HG02798 (cell line): ENCODE measurements around the gene CYTH3.
"Not testable (repeated sequence)": the region's sequence is repeated elsewhere in the genome, so short reads cannot be mapped to it uniquely, and the experiment has no call there.

Source experiments
- ATAC-seq: cut with Tn5 transposase; IDR thresholded peaks from one replicate; pipeline ENCODE4 v1.9.1; 2021; ENCODE audit warnings: mild to moderate bottlenecking; ENCODE audit not compliant: unreplicated experiment, poor library complexity

The CYTH3 gene

DNA sequence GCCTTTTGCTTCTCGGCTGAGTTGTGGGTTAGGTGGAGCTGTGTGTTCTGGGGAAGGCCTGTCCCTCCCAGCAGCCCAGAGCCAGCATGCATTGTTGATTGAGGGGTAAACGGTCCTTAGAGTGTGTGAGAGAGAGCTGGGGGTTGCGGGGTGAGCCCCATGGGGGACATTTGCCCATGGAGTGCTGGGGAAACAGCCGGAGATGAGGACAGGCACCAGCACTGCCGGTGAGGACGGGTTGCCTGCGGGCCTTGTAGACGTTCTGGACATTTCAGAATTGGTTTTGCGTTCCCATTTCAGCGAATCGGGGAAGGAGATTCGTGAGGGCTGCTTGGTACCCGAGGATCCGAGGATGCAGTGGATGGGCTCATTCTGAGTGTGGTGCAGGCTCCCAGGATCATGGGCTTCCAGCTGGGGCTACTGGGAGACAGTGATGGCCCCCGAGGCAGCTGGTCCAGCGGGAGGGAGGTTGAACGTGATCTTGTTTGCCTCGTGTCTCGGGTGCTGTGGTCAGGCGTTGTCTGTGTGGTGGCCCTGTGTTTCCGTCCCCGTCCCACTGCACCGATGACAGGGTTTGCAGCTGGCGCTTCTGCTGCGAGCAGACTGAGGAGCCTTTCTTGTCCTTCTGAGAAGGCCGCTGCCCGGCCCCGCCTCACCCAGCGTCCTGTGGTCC, 113.9 kb downstream of the CYTH3 start:
- ATAC-seq: no peak

- no peak for ATAC-seq
These were observed 114.6 kb downstream of the CYTH3 start for GRCh38 chr7:6157685-6158423.

GRCh38 chr7:6156734-6157133, 115.7 kb downstream of the CYTH3 start:
- no peak for ATAC-seq

DNA sequence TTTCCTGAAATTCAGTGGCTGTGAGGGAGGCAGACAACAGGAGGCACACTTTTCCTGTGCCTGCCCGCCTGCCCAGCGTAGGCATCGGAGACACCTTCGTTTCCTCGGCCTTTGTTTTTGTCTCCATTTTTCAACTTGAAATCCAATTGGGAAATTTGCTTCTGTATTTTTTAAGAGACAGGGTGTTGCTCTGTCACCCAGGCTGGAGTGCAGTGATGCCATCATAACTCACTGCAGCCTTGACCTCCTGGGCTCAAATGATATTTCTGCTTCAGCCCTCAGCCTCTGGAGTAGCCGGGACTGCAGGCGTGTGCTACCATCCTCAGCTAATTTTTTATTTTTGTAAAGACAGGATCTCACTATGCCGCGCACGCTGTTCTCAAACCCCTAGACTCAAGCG, 116.8 kb downstream of the CYTH3 start:
- ATAC-seq: no peak

DNA sequence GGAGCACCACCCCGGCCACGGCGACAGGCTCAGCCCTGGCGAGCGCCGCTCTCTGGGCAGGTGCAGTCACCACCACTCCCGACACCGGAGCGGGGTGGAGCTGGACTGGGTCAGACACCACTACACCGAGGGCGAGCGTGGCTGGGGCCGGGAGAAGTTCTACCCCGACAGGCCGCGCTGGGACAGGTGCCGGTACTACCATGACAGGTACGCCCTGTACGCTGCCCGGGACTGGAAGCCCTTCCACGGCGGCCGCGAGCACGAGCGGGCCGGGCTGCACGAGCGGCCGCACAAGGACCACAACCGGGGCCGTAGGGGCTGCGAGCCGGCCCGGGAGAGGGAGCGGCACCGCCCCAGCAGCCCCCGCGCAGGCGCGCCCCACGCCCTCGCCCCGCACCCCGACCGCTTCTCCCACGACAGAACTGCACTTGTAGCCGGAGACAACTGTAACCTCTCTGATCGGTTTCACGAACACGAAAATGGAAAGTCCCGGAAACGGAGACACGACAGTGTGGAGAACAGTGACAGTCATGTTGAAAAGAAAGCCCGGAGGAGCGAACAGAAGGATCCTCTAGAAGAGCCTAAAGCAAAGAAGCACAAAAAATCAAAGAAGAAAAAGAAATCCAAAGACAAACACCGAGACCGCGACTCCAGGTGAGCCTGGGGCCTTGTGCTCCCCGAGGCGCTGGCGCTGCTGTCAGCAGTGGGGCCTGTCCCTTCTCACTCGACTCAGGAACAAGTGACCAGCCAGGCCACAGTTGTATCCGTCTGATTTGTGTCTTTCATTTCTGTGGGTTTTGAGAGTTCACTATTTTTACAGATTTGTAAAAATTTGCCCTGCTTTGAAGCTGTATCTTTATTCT, 117.7 kb downstream of the CYTH3 start:
- ATAC-seq: no peak

- ATAC-seq: no peak
These were observed 118.5 kb downstream of the CYTH3 start for GRCh38 chr7:6153646-6154541.

DNA sequence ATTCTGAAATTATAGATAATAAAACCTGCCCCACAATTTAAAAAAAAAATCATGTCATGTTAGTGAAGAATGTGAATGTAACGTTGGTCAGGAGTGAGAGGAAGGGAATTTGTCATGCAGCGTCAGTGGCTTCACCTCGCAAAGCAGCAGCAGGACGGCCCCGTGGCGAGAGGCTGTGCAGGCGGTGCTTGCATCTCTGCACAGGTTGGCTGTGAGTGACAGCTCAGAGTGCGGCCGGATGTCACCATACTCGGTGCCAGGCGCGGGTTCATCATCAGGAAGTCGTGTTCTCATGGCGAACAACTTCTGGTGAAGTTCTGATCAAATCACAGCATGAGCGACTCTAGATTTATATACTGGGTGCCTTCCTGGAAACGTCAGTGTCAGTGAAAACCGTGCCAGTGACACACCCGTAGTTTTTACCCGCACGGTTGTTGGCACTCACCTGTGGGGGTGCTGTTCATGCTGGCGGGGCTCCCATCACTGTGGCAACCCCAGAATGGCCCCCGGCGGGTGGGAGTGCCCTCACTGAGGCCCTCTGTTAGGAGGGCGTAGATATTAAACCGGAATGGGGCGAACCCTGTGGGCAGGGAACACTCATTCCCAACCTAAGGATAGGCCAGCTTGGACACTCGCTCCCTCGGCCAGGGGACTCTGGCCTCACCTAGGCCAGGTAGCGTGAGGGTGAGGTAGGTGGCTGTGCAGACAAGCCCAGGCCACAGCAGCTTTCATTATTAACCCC, 120.3 kb downstream of the CYTH3 start:
- no peak for ATAC-seq

DNA sequence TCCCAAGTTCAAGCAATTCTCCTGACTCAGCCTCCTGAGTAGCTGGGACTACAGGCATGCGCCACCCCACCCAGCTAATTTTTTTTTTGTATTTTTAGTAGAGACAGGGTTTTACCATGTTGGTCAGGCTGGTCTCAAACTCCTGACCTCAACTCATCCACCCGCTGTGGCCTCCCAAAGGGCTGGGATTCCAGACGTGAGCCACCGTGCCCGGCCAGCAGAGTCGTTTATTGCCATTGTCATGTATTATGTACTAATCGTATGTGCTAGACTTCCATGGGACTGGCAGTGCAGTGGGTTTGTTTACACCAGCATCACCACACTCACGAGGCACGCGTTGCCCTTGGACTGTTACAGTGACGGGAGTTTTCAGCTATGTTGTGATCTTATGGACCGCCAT, 120.9 kb downstream of the CYTH3 start:
- not testable (repeated sequence) for ATAC-seq

DNA sequence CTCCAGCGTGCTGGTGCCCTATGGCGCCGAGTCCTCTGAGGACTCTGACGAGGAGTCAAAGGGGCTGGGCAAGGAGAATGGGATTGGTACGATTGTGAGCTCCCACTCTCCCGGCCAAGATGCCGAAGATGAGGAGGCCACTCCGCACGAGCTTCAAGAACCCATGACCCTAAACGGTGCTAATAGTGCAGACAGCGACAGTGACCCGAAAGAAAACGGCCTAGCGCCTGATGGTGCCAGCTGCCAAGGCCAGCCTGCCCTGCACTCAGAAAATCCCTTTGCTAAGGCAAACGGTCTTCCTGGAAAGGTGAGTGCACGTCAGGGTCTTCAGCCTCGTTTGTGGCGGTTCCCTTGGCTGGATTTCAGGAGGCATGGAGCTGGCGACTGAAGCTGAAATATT, 122.4 kb downstream of the CYTH3 start:
- ATAC-seq: no peak

GRCh38 chr7:6148724-6149360, 123.6 kb downstream of the CYTH3 start:
- ATAC-seq: no peak

GRCh38 chr7:6147627-6148026, 124.8 kb downstream of the CYTH3 start:
- no peak for ATAC-seq

GRCh38 chr7:6146666-6147065, 125.8 kb downstream of the CYTH3 start:
- no peak for ATAC-seq

DNA sequence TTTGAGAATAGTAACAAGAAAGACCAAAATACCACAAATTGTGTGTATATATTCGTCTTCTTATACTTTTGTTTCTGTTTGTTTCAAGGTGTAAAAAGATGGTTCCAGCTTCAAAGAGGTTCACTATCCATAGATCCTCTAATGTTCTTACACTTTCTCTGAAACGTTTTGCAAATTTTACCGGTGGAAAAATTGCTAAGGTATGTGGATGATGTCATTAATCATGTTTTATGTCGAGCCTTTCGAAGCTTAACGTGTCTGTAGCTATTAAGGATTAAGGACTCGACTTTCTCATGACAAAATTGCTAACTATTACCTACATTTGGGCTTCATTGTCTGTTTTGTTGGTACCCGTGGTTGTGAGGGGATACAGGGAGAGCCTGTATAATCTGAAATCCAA, 128.4 kb downstream of the CYTH3 start:
- no peak for ATAC-seq

GRCh38 chr7:6142871-6143380, 129.5 kb downstream of the CYTH3 start:
- ATAC-seq: no peak

DNA sequence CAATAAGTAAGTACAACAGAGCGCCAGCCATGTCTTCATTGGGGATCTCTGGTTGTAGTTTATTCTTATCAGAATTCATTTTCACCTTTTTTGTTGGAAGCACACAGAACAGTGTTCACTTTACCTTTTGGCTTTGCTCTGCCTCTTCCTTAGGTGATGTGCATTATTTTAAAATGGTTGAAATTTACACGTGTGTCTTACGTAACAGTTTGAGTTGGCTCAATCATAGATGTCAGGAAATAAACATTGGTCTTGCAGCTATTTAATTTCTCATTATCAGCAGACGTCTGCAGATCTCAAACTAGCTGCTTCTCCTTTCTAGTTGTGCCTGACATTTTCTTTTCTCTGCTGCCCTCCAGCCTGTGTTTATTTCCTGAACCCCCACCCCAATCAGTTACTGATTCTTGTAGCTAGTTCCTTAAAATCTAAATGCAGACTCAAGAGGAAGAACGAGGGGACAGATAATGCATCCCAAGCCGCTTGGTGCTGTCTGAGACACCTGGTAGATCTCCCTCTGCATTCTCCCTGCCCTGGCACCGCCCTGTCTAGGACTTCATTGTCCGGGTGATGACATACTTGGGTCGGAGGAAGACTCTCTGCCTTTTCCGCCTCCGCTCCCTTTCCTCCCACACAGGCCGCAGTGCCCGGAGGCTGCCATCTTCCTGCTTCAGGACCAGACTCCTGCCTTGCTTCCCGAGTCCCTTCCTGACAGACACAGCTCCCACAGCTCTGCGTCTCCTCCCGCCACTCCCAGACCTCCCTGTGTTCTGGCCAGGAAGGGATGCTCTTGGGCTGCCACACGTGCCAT, 133.0 kb downstream of the CYTH3 start:
- ATAC-seq: no peak

GRCh38 chr7:6136475-6136874, 135.9 kb downstream of the CYTH3 start:
- ATAC-seq: no peak

- ATAC-seq: no peak
These were observed 139.2 kb downstream of the CYTH3 start for GRCh38 chr7:6133249-6133648.

DNA sequence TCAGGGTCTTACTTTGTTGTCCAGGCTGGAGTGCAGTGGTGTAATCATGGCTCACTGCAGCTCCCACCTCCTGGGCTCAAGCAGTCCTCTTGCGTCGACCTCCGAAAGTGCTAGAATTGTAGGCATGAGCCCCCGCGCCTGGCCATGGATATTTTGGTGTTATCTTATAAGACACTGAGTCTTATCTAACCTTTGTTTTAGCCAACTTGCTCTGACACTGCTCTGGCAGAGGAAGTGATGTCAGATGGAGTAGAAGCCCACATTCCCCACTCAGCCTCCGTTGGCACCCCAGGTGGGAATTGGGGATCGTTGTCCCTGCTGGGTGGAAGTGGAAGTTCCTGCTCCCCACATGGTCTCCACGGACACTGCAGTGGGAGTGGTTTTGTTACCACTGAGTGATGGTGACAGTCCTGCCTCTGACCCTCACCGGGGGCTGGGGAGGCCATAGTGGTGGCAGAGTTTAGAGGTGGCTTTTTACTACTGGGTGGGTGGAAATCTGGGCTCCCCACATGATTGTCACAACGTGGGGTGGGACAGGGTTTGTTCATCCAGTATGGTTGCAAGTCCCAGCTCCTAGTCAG, 142.3 kb downstream of the CYTH3 start:
- no peak for ATAC-seq
